Hepatocyte (in vitro differentiated cells): Measurements from ENCODE around the gene RGS19. TPM values are rescaled to one million over a fixed set of nuclear protein-coding genes. Genes with fewer than 3 reads are reported as not detected.

Experiments used
- DNase-seq: peaks from one replicate; pipeline ENCODE4 v3.0.0-alpha.2; 2016; ENCODE audit warnings: low spot score
- H2AFZ ChIP-seq: fragments of 200-600 bp; sonication (generic); 2 replicates; pipeline ENCODE4 v1.6.0; 2016; ENCODE audit warnings: antibody characterized with exemption, mild to moderate bottlenecking
- H3K27ac ChIP-seq: fragments of 200-600 bp; sonication (generic); 2 replicates; pipeline ENCODE4 v1.5.1; 2016; ENCODE audit warnings: mild to moderate bottlenecking
- H3K27me3 ChIP-seq: fragments of 200-600 bp; sonication (generic); 2 replicates; pipeline ENCODE4 v1.6.1; 2016
- H3K36me3 ChIP-seq: fragments of 200-600 bp; sonication (generic); replicated peaks from 2 replicates; pipeline ENCODE4 v1.5.1; 2016; ENCODE audit warnings: low read depth; ENCODE audit not compliant: insufficient read depth
- H3K4me1 ChIP-seq: fragments of 200-600 bp; sonication (generic); 2 replicates; pipeline ENCODE4 v1.5.1; 2016; ENCODE audit warnings: mild to moderate bottlenecking, moderate library complexity; ENCODE audit not compliant: insufficient read depth
- H3K4me2 ChIP-seq: fragments of 200-600 bp; sonication (generic); 2 replicates; pipeline ENCODE4 v1.6.0; 2016
- H3K4me3 ChIP-seq: fragments of 200-600 bp; sonication (generic); 2 replicates; pipeline ENCODE4 v1.5.1; 2016; ENCODE audit warnings: mild to moderate bottlenecking
- H3K79me2 ChIP-seq: fragments of 200-600 bp; sonication (generic); 2 replicates; pipeline ENCODE4 v1.6.0; 2017; ENCODE audit warnings: mild to moderate bottlenecking
- H3K9me2 ChIP-seq: fragments of 200-600 bp; sonication (generic); replicated peaks from 2 replicates; pipeline ENCODE4 v1.6.0; 2017; ENCODE audit warnings: mild to moderate bottlenecking; ENCODE audit not compliant: insufficient read depth
- H3K9me3 ChIP-seq: fragments of 200-600 bp; sonication (generic); 2 replicates; pipeline ENCODE4 v1.5.1; 2016; ENCODE audit warnings: low read depth, mild to moderate bottlenecking
- H4K20me1 ChIP-seq: fragments of 200-600 bp; sonication (generic); 2 replicates; pipeline ENCODE4 v1.6.0; 2016; ENCODE audit warnings: mild to moderate bottlenecking; ENCODE audit not compliant: insufficient read depth, poor library complexity, severe bottlenecking
- CTCF ChIP-seq: fragments of 200-600 bp; sonication (generic); IDR thresholded peaks from 2 replicates; pipeline ENCODE4 v1.5.1; 2016; ENCODE audit warnings: antibody characterized with exemption, mild to moderate bottlenecking; ENCODE audit not compliant: poor library complexity
- EZH2 ChIP-seq: fragments of 200-600 bp; sonication (generic); IDR thresholded peaks from 2 replicates; pipeline ENCODE4 v1.6.1; 2016; ENCODE audit warnings: antibody characterized with exemption, mild to moderate bottlenecking, borderline replicate concordance
- EZH2phosphoT487 ChIP-seq: fragments of 200-600 bp; sonication (generic); IDR thresholded peaks from one replicate; pipeline ENCODE4 v1.6.1; 2018; ENCODE audit warnings: antibody characterized with exemption, mild to moderate bottlenecking, low read depth, moderate library complexity; ENCODE audit not compliant: unreplicated experiment, severe bottlenecking
- WGBS: methylation state at CpG from one replicate; pipeline ENCODE4 v1.1.6; 2016; ENCODE audit warnings: low lambda C conversion rate; ENCODE audit errors: missing lambda C conversion rate; 5-methylcytosine and 5-hydroxymethylcytosine counted together
- polyA plus RNA-seq: library from polyadenylated mRNA; unstranded; fragments of >200 nt; fragmentation: Nextera tagmentation; extraction: Ambion mirVana; gene quantifications from 2 replicates; pipeline ENCODE4 v1.2.1, GENCODE V29; 2016
- total RNA-seq: library from RNA; depleted of rRNA; stranded (reverse); fragments of >200 nt; gene quantifications from 2 replicates; pipeline ENCODE4 v1.2.3, GENCODE V29; 2014

Gene RGS19
- total and polyA plus RNA-seq, 2 experiments from 2014 or later, result 8.8 to 10.9 TPM

- Histone ChIP-seq H3K79me2 (peaks cover 12% of the 10 kb centered on the region), H3K4me2 (peak overlapping the region; percentile 95), H3K4me3 (peak overlapping the region; percentile 98), H3K36me3 (no peaks in the 10 kb centered on the region), H3K27me3 (no peaks in the 10 kb centered on the region), H2AFZ (no peak overlapping the region), H3K4me1 (peaks cover 13% of the 10 kb centered on the region), H4K20me1 (no peaks in the 10 kb centered on the region), H3K9me3 (no peaks in the 10 kb centered on the region), H3K9me2 (no peaks in the 10 kb centered on the region), H3K27ac (peak overlapping the region; percentile 34)
- WGBS, result 66% methylated on average over 12 of the region's 12 CpGs
- TF ChIP-seq EZH2 (no peak), CTCF (no peak)
- DNase-seq, result no peak
Observed at GRCh38 chr20:64064145-64064698, 15.1 kb downstream of the RGS19 start.

- peak; percentile 67 for DNase-seq
- Histone ChIP-seq H3K36me3 (no peaks in the 10 kb centered on the region), H3K9me2 (no peaks in the 10 kb centered on the region), H3K4me2 (peak overlapping the region; percentile 95), H3K27me3 (no peaks in the 10 kb centered on the region), H3K9me3 (no peaks in the 10 kb centered on the region), H3K4me3 (peak overlapping the region; percentile 98), H2AFZ (peak overlapping the region; percentile 63), H3K79me2 (peaks cover 12% of the 10 kb centered on the region), H4K20me1 (no peaks in the 10 kb centered on the region), H3K27ac (peak overlapping the region; percentile 34), H3K4me1 (peaks cover 13% of the 10 kb centered on the region)
- 13% methylated on average over 19 of the region's 51 CpGs for WGBS
- TF ChIP-seq CTCF (no peak), EZH2 (no peak), EZH2phosphoT487 (no peak)
Observed at GRCh38 chr20:64063389-64064144, 15.8 kb downstream of the RGS19 start.

- H3K9me2 ChIP-seq, result no peaks in the 10 kb centered on the region
- no peaks in the 10 kb centered on the region for H3K27me3 ChIP-seq
- no peaks in the 10 kb centered on the region for H4K20me1 ChIP-seq
- peak within 1 kb of the TSS; percentile 95 for H3K4me2 ChIP-seq
- peak; percentile 99 for DNase-seq
- WGBS, result 9% methylated on average over 64 of the region's 85 CpGs
- peak within 1 kb of the TSS; percentile 74 for H2AFZ ChIP-seq
- no peak for TF ChIP-seq CTCF
- no peak for TF ChIP-seq EZH2
- TF ChIP-seq EZH2phosphoT487, result no peak
- H3K9me3 ChIP-seq, result no peaks in the 10 kb centered on the region
- H3K4me1 ChIP-seq, result peaks cover 13% of the 10 kb centered on the region
- peak within 1 kb of the TSS; percentile 93 for H3K27ac ChIP-seq
- H3K36me3 ChIP-seq, result no peaks in the 10 kb centered on the region
- peaks cover 12% of the 10 kb centered on the region for H3K79me2 ChIP-seq
- peak within 1 kb of the TSS; percentile 98 for H3K4me3 ChIP-seq
Observed at GRCh38 chr20:64062596-64063388, 16.5 kb downstream of the RGS19 start, which contains the start of gene TCEA2. Gene TCEA2 (plus strand): TSS chr20:64063198. CDS start chr20:64063313, 115 bp downstream.
